NCI-H345 (cell line): ENCODE data around the gene GALNT6.

Source experiments
- DNase-seq: peaks from one replicate; lab custom pipeline; 2025; lab: John Stamatoyannopoulos, UW

The GALNT6 gene

DNA sequence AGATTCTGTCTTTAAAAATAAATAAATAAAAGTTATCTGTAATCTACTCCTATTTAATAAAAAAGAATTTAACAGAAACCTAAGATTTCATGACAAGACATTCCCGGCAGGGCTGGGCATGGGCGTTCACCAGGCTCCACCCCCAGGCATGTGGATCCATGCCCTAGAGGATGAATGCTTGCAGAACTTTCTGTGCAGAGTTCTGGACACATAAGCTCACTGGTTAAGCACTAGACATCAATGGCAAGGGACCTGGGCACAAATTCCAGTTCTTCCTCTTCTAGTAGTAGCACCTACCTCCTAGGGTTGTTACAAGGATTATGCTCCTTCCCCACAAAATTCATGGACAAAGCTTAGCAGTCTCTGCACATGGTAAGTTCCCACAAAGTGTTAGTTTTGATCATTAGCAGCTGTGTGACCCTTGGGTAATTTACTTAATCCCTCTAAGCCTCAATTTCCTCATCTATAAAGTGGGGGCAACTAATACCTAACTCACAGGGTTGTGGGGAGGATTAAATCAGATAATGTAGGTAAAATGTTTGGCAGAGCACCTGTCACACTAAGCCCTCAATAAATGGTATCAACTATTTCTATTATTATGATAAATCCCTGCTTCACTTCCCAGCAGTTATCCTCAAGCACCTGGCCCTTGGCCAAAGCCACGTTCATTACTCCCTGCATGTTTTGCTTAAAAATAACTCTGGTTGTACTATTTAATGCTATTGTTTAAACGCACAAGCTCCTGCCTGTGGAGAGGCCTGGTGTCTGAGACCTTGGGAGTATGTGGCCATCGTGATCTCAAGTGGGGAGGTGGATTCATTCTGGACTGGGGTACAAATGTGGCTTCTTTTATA lies 9.8 kb downstream of the GALNT6 start:
- peak; percentile 31 for DNase-seq

DNA sequence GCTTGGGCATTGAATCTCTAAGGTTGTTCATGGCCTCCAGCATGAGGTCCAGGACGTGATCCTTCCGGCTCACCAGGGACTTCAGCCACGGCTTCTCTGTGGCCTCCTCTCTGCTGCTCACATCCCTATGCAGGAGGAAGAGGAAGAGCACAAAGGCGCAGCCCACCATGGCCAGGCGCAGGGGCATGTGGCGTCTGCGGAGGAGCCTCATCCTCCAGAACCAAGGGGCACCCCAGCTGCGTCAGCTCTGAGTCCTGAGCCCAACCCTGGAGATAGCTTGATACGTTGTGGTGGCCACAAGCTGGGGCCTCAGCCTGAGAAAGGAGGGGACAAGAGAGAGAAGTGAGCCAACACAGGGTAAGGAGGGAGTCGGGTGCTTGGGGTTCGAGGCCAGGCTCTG lies 11.6 kb downstream of the GALNT6 start:
- no peak for DNase-seq

DNA sequence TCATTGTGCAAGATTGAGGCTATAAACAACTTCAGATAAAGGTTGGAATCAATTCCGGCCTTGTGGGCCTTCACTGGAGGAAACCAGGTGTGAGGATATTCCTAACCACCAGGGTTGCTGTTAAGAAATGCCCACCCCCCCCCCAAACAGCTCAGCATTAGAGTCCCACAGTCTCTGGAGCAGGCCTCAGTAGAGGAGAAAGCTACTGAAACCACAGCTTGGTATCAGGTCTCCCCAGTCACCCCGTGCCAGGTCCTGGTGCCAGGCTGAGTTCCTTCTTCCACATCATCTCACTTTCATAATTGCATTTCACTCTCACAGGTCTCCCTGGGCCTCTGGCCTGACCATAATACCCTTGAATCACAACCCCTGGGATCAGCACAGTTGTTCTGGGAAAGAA lies 12.5 kb downstream of the GALNT6 start:
- DNase-seq: no peak

DNA sequence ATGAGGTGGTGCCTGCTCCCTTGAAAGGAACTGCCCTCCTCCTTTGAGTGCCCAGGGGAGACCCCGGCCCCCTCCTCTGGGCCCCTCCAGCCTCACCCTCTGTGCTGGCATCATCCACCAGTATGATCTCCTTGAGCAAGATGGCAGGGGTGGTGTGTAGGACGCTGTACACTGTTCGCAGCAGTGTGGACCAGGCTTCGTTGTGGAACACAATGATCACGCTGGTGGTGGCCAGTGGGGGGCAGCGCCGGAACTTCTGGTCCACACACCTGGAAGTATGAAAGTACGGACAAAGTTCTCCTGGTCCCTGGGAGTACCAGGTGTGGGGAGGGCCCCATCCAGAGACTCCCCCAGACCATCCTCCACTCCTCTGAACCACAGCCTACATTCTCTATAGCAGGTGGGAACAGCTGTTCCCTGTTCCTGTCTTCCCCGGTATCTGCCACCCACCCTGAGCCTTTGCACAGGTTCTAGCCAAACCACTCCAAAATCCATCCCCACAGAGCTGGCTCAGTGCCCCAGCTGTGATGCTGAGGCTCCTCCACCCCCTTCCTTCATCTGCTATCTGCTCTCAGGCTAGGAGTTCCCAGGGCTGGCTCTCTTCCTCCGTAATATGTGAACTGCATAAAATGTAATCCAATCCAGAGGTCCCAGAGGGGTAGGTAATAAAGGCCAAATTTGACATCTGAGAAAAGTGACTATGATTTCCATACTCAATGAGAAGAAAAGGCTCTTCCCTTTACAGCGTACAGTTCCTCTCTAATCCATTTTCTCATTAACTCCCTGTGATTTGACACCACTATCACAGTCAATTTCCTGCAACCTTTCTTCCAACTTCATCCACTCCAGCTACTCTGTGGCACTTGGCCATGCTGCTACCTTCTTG lies 13.9 kb downstream of the GALNT6 start:
- DNase-seq: peak; percentile 32

DNA sequence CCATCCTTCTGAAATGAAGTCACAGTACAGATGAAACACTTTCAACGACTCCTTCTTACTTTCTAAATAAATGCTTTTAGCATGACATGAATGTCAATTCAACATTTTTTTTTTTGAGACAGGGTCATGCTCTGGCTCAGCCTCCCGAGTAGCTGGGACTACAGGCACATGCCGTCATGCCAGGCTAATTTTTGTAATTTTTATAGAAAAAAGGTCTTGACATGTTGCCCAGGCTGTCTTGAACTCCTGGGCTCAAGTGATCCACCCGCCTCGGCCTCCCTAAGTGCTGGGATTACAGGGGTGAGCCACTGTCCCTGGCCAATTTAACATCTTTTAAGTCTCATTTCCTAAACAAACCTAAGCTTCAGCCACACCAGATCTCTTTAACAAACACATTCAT lies 16.4 kb downstream of the GALNT6 start:
- no peak for DNase-seq

DNA sequence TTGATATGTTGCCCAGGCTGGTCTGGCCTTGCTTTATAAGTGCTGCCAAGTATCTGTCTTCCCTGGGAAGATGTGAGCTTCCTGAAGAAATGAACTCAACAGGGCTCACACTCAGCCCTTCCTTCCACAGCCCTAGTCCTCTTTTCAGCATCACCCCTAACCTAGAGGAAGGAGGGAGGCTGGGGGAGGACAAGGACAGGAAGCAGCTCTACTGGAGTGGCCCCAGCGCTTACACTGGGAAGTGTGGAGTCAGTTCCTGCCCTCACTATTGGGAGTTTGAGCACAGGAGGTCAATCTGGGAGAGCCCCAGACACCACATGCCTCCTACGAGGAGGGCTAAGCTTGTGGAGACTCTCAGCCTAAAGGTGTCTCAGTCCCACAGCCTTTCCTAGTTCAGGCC lies 16.8 kb downstream of the GALNT6 start:
- no peak for DNase-seq

DNA sequence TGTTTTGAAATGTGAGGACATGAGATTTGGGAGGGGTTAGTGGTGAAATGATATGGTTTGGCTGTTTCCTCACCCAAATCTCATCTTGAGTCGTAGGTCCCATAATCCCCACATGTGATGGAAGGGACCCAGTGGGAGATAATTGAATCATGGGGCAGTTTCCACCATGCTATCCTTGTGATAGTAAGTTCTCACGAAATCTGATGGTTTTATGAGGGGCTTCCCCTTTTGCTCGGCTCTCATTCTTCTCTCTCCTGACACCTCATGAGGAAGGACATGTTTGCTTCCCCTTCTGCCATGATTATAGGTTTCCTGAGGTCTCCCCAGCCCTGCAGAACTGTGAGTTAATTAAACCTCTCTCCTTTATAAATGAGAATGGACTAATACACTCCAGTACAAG lies 18.0 kb downstream of the GALNT6 start:
- no peak for DNase-seq

DNA sequence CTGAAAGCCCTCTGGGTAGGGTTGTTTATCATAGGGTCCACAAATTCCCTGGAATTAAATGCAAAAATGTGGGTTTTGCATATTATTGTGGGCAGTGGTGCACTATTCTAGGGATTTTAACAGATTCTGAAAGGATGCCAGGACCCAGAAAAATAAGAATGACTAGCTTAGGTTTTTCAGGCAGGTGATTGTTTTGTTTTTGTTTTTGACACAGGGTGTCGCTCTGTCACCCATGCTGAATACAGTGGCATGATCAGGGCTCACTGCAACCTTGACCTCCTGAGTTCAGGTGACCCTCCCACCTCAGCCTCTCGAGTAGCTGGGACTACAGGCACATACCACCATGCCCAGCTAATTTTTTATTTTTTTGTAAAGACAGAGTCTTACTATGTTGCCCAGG lies 19.2 kb downstream of the GALNT6 start:
- DNase-seq: no peak

DNA sequence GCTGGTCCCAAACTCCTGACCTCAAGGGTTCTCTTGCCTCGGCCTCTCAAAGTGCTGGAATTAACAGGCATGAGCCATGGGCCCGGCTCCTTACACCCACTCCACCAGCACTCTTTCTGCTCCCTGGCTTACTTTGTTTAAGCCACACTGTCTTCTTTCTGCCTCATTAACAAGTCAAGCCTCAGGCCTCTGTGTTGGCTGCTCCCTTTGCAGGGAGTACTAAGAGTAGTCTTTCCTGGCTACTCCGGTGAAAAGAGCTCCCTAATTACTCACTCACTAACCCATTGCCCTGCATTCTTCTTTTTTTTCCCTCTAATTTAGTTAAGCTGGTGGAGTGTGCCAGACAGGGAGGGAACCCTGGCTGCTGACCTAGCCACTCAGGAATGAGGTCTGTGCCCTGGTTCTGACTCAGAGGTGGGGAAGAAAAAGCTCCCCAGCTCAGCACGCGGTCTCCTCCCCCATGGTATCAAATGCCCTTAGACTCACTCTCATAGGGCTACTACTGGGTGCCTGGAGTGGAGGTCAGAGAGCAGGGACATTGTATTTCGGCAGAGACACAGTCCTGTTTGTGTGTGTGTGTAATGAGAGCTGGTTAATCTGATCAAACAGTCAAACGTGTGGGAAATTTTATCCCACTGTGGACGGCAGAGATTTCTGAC lies 19.8 kb downstream of the GALNT6 start:
- peak; percentile 70 for DNase-seq

DNA sequence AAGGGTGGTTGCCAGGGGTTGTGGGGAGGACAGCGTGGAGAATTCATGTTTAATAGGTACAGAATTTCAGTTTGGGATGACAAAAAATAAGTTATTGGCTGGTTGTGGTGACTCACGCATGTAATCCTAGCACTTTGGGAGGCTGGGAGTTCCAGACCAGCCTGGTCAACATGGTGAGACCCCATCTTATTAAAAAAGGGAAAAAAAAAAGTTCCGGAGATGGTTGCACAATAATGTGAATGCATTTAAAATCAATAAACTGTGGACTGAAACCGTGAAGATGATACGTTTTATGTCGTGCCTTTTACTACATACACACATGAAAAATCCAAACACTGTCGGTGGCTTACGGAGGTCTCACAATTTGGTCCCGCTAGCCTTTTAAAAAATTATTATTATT lies 20.5 kb downstream of the GALNT6 start:
- DNase-seq: no peak

DNA sequence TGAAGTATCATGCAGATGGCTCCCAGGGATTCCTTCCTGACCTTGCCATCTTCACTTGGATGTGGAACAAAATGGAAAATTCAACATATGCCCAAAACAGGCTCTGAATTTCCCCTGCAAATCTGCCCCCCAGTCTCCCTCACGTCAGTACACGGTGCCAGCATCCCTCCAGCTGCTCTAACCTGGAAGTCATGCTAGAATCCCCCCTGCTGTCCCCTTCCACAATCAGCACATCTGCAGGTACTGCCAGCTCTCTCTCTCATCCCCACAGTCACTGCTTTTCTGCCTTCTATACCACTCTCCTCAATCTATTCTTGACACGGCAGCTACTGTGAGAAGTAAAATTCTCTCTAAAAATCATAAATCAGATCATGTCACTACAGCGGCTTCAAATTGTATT lies 21.6 kb downstream of the GALNT6 start:
- DNase-seq: no peak

DNA sequence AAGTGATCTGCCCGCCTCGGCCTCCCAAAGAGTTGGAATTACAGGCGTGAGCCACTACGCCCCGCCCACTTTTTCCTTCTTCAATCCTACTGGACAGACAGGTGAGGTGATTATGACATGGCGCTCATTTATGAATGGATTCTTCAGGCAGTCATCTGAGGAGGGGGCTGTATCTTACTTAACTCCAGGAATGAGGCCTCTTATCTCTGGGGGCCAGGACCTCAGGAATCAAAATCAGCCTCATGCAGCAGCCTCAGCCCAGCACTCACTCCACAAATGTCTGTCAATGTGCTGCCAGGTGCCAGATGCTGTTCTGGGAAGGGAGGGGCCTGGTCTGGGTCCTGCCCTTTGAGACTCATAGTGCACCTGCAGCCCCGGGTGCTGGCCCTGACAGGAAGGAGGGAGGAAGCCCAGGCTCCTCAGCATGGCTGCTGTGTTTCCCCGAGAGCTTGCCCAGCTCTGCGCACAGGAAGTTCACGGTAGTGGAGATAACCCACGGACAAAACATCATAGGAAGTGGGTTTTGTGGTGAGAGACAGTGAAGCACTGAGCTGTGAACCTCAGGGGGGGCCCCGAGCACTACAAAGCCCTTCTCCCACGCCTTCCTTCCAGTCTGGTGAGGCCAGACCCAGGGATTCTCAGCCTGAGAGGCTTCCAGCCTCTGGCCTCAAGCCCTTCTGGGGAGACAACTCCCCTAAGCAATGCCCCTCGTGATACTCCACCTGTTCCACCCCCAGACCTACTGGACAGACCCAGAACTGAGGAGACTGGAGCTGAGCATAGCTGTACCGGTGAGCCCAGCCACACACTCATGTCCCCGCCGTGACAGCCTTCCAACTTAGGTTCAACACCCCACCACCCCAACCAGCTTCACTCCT lies 22.3 kb downstream of the GALNT6 start:
- DNase-seq: peak; percentile 26

DNA sequence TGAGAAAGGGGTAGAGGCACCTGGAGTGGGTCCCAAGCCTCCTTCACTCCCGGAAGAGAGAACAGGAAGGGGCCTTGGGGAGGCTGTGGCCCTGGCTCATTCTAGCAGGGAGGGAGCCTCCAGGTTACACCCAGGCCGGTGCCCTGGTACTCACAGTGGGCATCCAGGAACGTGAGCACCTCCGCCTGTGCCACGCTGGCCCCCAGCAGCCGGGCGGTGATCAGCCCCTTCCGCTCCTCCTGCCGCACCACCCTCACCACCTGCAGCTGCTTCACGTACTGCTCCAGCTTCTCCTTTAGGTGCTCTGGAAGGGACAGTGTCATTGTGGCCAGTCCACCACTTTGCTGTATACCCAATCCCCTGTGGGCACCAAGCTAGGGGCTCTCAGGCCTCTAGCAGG lies 25.9 kb downstream of the GALNT6 start:
- DNase-seq: no peak

DNA sequence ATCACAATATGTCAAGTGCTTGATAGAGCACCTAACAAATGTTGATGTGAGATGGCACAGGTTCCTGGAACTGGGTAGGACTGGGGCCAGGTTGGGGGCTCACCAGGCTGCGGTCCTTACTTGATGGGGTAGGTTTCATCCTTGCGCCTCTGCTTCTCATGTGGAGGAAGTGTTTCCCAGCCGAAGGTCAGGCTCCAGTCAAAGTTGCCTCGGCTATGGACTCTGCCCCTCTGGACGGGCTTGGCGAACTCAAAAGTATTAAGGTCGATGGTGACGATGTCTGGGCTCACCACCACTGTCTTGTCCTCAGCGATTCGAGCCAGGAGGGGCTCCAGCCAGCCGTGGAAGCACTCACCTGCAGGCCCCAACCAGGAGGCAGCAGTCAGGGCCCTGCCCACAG lies 27.2 kb downstream of the GALNT6 start:
- no peak for DNase-seq

DNA sequence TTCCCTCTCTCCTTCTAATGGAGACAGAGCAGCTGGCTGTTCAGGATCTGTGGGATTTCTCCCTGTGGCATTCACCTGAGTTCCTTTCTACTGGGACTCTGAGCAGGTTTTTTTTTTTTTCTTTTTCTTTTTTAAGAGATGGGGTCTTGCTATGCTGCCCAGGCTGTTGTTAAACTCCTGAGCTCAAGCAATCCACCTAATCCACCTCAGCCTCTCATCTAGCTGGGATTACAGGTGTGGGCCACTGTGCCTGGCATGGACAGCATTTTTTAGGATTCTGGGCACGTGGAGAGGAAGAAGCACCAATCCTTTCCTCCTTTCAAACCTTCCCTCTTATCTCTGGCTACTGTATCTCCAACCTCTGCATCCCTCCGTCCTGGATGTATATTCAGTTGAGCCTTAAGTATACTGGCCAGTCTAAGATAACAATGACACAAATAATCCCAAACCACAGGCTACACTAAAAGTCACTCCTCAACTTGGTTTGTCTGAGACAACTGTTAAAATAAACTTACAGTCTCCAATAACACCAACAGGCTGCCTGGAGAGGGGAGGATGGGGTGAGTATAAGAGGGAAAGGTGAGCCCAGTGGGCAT lies 28.4 kb downstream of the GALNT6 start:
- no peak for DNase-seq

DNA sequence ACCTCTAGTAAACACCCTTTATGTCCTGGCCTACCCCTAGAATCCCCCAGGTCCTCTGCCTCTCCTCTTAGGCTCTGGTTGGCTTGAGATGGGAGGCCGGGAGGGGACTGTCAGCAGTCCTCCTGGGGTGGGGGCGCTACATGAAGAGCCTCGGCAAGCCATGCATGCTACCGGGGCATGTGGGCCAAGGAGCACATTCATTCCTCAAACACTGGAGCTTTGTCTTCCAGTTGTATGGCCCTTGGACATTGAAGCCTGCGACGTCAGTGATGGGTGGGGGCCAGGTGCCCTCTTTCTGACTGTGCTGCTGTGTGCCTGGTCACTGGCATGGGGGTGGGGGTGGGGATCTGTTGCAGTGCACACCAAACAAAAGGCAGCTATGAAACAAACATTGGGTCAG lies 28.9 kb downstream of the GALNT6 start:
- no peak for DNase-seq

DNA sequence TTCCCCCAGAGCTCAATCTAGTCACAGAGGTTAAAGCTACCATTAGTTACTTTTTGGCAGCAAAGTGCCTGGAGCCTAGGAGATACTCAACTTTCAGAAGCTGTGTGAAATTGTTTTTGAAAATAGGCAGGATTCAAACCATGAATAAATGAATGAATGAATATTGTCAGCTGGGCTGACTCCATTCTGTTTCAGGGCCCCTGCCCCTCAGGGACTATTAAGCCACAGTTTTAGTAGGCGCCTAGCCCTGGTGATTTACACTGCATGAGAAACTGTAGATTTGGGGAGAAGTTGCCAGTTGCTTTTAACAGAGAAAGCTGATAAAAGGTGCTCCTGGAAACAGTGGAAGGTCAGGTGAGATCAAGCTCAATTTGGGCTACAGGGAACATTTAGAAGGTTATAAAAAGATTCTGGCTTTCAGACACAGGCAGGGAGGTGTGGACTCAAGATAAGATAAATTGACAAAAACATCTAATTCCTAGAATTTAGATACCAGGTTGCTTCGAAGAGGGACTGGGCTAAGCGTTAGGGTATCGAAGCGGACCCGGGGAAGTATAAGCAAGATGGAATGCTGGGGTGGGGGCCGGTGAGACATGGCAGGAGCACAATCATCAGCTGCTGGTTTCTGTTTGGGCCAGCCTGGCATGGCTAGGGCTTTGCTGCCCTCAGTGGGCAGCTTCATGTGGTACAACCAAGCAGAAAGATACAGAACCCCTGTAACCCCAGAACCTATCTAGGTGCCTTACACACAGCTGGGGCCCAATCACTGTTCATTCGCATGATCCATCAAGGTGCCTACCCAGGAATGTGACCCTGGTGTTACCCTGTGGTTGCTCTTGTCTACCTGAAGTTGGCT lies 29.8 kb downstream of the GALNT6 start:
- DNase-seq: no peak

DNA sequence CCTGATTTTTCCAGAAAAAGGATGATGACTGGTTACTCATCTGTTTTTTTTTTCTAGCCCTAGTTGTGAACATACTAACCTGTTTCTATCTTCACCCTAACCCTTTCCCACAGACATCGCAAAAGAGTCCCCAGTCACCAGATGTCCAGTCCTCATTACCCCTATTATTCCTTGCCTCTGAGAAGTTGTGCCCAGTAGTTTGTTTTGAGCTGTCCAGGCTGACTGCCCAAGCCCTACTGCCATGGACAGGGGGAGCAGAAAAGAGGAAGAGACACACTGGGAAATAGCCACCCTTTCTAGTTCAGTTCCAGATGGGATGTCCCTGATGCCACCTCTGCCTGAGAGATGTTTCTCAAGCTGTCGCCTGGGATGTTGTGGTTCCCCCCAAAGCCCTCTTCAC lies 30.9 kb downstream of the GALNT6 start:
- no peak for DNase-seq

DNA sequence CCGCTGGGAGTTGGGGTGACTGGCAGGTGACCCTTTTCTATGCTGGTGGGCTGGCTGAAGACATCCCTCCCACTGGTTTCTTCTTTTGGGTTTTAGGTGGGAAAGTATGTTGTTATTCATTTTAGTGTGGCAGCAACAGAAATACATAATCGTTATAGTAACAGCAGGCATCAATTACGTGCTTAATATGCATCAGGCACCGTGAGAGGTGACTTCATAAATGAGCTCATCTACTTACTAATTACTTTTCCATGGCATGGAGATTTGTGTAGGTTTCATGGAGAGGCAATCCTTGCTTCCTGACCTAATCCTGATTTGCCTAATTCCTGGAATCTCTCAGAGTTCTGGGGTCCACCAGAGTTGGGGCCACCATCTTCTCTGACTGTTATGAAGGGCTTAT lies 31.4 kb downstream of the GALNT6 start:
- no peak for DNase-seq

DNA sequence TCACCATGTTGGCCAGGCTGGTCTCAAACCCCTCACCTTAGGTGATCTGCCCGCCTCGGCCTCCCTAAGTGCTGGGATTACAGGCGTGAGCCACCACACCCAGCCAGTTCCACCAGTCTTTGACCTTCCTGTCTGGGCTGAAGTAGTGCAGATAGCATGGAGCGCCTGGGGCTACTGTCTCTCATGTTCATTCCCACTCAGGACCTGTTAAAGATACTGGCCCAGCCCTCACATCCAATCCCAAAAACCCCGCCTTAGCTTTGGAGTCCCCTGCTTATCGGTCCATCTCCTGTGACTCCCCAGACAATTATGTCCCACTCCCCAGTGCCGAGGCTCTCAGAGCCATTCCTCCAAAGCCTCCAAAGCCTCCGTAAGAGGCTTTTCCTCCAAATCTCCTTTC lies 32.7 kb downstream of the GALNT6 start:
- DNase-seq: no peak
